Measurements from ENCODE around the gene ANAPC13. TPM values are rescaled to one million over a fixed set of nuclear protein-coding genes. Genes with fewer than 3 reads are reported as not detected.

Gene ANAPC13, protein sequence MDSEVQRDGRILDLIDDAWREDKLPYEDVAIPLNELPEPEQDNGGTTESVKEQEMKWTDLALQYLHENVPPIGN
- total RNA-seq, result 39.1 TPM

DNA sequence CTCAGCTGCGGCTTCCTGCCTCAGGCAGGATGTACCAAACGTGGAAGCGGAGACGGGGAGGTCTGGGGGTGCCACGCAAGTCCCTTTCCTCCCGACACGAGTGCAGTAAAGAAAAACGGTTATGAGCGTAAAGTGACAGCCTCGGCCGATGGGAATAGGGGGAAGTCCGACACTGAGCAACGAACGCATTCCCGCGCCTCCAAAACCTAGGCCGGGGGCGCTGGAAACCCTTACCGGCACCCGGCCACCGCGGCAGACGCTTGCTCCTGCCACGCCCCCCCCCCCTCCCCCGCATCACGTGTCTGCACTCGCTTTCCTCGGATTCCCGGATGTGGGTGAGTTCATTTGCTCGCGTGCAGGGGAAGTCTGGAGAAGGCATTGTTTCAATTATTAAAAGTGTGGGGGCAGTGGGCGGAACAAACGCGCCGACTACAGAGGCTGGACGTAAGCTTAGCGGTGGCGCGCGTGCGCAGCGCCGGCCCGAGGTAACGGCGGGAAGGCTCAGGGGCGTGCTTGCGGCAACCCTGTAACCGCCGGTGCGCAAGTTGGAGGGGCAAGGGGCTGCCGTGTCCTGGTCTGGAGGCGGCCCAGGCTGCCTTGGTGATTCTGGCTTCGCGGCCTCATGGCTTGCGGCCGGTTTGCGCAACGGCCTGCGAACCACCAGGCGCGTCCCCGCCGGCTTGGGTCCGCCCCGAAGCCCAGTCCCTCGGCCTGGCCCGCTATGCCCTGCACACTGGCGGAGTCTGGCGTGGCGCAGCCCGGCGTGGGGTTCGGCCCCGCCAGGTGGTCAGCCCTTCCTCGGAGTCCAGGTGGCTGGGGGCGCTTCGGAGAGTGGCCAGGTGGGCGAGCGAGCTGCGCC is at the start of gene ANAPC13, which contains the start of gene CEP63:
ANAPC13 (minus strand) TSS at position 268 of the 859 bp plus-strand sequence. CDS start 3,081 bp downstream, outside the sequence.
CEP63 (plus strand) TSS at position 340 of the 859 bp plus-strand sequence. CDS start 9,264 bp downstream, outside the sequence.

Other genes with a start within 250 kb of the ANAPC13 start
- gene RYK, start 235.1 kb downstream of the ANAPC13 start, total RNA-seq, result 91.7 TPM
- gene AMOTL2, start 111.5 kb downstream of the ANAPC13 start, total RNA-seq, result 73.2 TPM
- gene CEP63, start 72 bp upstream of the ANAPC13 start, total RNA-seq, result 45.1 TPM
- gene KY, start 165.0 kb upstream of the ANAPC13 start, total RNA-seq, result 0.94 TPM

Measured in parietal lobe (tissue), 1 donor.